Mesenchymal stem cell (in vitro differentiated cells and primary cell): ENCODE results near the gene EYA4.

Experiments
- DNase-seq: peaks from one replicate; pipeline ENCODE4 v3.0.0-alpha.2; 2013
- H2AFZ ChIP-seq: one replicate; pipeline ENCODE4 v1.6.1; 2013; ENCODE audit warnings: low read depth, mild to moderate bottlenecking, control low read depth, inconsistent platforms, low read length, moderate library complexity
- H2AK5ac ChIP-seq: 2 replicates; pipeline ENCODE4 v1.6.1; 2013; ENCODE audit warnings: low read length, moderate library complexity, mild to moderate bottlenecking, inconsistent platforms; ENCODE audit not compliant: severe bottlenecking
- H2BK120ac ChIP-seq: one replicate; pipeline ENCODE4 v1.6.1; 2013; ENCODE audit warnings: low read depth, mild to moderate bottlenecking, inconsistent platforms, low read length, moderate library complexity
- H2BK12ac ChIP-seq, 2 experiments: one replicate each; pipeline ENCODE4 v1.6.1; 2013; ENCODE audit warnings: inconsistent platforms in 2 of 2, low read length in 2 of 2, mild to moderate bottlenecking in 2 of 2, moderate library complexity in 2 of 2, control low read depth in 1 of 2
- H2BK15ac ChIP-seq: one replicate; pipeline ENCODE4 v1.6.1; 2013; ENCODE audit warnings: mild to moderate bottlenecking, low read depth, inconsistent platforms; ENCODE audit not compliant: poor library complexity, severe bottlenecking
- H2BK5ac ChIP-seq: 2 replicates; pipeline ENCODE4 v1.6.1; 2013; ENCODE audit warnings: low read depth, mild to moderate bottlenecking, low read length, control low read depth, inconsistent platforms; ENCODE audit not compliant: poor library complexity, severe bottlenecking
- H3K14ac ChIP-seq, 2 experiments: one replicate each; pipeline ENCODE4 v1.6.1; 2013; ENCODE audit warnings: inconsistent platforms in 2 of 2, low read length in 2 of 2, control low read depth in 1 of 2, mild to moderate bottlenecking in 1 of 2, moderate library complexity in 1 of 2
- H3K18ac ChIP-seq, 2 experiments: one replicate each; pipeline ENCODE4 v1.6.1; 2013; ENCODE audit warnings: inconsistent platforms in 2 of 2, low read length in 2 of 2, control low read depth in 1 of 2, low read depth in 1 of 2, mild to moderate bottlenecking in 1 of 2
- H3K23ac ChIP-seq, 2 experiments: one replicate each; pipeline ENCODE4 v1.6.1; 2013; ENCODE audit warnings: inconsistent platforms in 2 of 2, low read length in 2 of 2, mild to moderate bottlenecking in 2 of 2, moderate library complexity in 2 of 2, control low read depth in 1 of 2
- H3K27ac ChIP-seq: 2 replicates; pipeline ENCODE4 v1.5.1; 2013; ENCODE audit warnings: mild to moderate bottlenecking, moderate library complexity, low read length, control low read depth, inconsistent platforms; ENCODE audit not compliant: poor library complexity, severe bottlenecking
- H3K27me3 ChIP-seq, 2 experiments: 2 replicates each; pipeline versions ENCODE4 v1.6.1 to v1.7.0; 2013; ENCODE audit warnings: low read length in 2 of 2, mild to moderate bottlenecking in 2 of 2, moderate library complexity in 2 of 2, control low read depth in 1 of 2, inconsistent platforms in 1 of 2; ENCODE audit not compliant: control insufficient read depth in 1 of 2, insufficient read depth in 1 of 2
- H3K36me3 ChIP-seq, 2 experiments: 2 replicates each; pipeline versions ENCODE4 v1.6.1 to v1.7.0; 2013; ENCODE audit warnings: low read length in 2 of 2, control low read depth in 1 of 2, inconsistent platforms in 1 of 2, low read depth in 1 of 2, mild to moderate bottlenecking in 1 of 2; ENCODE audit not compliant: insufficient read depth in 2 of 2, control insufficient read depth in 1 of 2
- H3K4ac ChIP-seq, 2 experiments: one replicate each; pipeline ENCODE4 v1.6.1; 2013; ENCODE audit warnings: inconsistent platforms in 2 of 2, low read length in 2 of 2, mild to moderate bottlenecking in 2 of 2, moderate library complexity in 2 of 2, control low read depth in 1 of 2, low read depth in 1 of 2
- H3K4me1 ChIP-seq: 2 replicates; pipeline ENCODE4 v1.6.1; 2013; ENCODE audit warnings: low read depth, low read length, control low read depth; ENCODE audit not compliant: control insufficient read depth, insufficient read depth
- H3K4me2 ChIP-seq: 2 replicates; pipeline ENCODE4 v1.6.1; 2013; ENCODE audit warnings: low read length, mild to moderate bottlenecking, inconsistent platforms; ENCODE audit not compliant: poor library complexity, severe bottlenecking
- H3K4me3 ChIP-seq, 2 experiments: 2 replicates each; pipeline versions ENCODE4 v1.5.1 to v1.7.0; 2013; ENCODE audit warnings: low read length in 2 of 2, mild to moderate bottlenecking in 2 of 2, control low read depth in 1 of 2, low read depth in 1 of 2; ENCODE audit not compliant: insufficient read depth in 1 of 2
- H3K79me1 ChIP-seq: replicated peaks from 2 replicates; pipeline ENCODE4 v1.6.1; 2013; ENCODE audit warnings: mild to moderate bottlenecking, control low read depth, low read length, inconsistent platforms; ENCODE audit not compliant: poor library complexity, severe bottlenecking
- H3K9ac ChIP-seq: 2 replicates; pipeline ENCODE4 v1.7.0; 2013; ENCODE audit warnings: mild to moderate bottlenecking, low read length, moderate library complexity
- H3K9me3 ChIP-seq: 2 replicates; pipeline ENCODE4 v1.7.0; 2013; ENCODE audit warnings: mild to moderate bottlenecking, low read length; ENCODE audit not compliant: control insufficient read depth
- H4K8ac ChIP-seq: one replicate; pipeline ENCODE4 v1.6.1; 2013; ENCODE audit warnings: inconsistent platforms, mild to moderate bottlenecking, low read length, moderate library complexity
- H4K91ac ChIP-seq: one replicate; pipeline ENCODE4 v1.6.1; 2013; ENCODE audit warnings: mild to moderate bottlenecking, low read length, inconsistent platforms
- WGBS: methylation state at CpG from one replicate; pipeline ENCODE4 v1.1.7; 2013; ENCODE audit warnings: mixed read lengths; 5-methylcytosine and 5-hydroxymethylcytosine counted together

Gene EYA4

GRCh38 chr6:133350928-133351327 lies 109.8 kb downstream of the EYA4 start:
- H3K4ac ChIP-seq, result no peak overlapping the region
- no peak overlapping the region for H4K8ac ChIP-seq
- H3K14ac ChIP-seq, result no peak overlapping the region
- H3K18ac ChIP-seq, result no peak overlapping the region
- H3K27ac ChIP-seq, result no peak overlapping the region
- no peak overlapping the region for H2AK5ac ChIP-seq
- no peak overlapping the region for H3K9ac ChIP-seq
- H2BK5ac ChIP-seq, result no peak overlapping the region
- no peak overlapping the region for H4K91ac ChIP-seq
- no peak overlapping the region for H3K4me2 ChIP-seq
- peaks cover 0 to 12% of the 10 kb centered on the region in 2 experiments for H3K27me3 ChIP-seq
- H2BK120ac ChIP-seq, result no peak overlapping the region
- no peak overlapping the region for H2BK15ac ChIP-seq
- H3K4me3 ChIP-seq, result no peak overlapping the region
- no peaks in the 10 kb centered on the region for H3K79me1 ChIP-seq
- no peak overlapping the region for H3K23ac ChIP-seq
- no peaks in the 10 kb centered on the region for H3K36me3 ChIP-seq
- H2BK12ac ChIP-seq, result no peak overlapping the region
- 88% methylated on average over 1 of the region's 2 CpGs for WGBS
- DNase-seq, result no peak
- no peak overlapping the region for H2AFZ ChIP-seq
- H3K9me3 ChIP-seq, result no peaks in the 10 kb centered on the region
- no peaks in the 10 kb centered on the region for H3K4me1 ChIP-seq

GRCh38 chr6:133352046-133352445 lies 110.9 kb downstream of the EYA4 start:
- Histone ChIP-seq H2AK5ac (no peak overlapping the region), H2BK12ac (no peak overlapping the region), H3K4ac (no peak overlapping the region), H3K27me3 (peaks cover 0 to 2% of the 10 kb centered on the region in 2 experiments), H2BK15ac (no peak overlapping the region), H3K14ac (no peak overlapping the region), H3K4me3 (no peak overlapping the region), H3K79me1 (no peaks in the 10 kb centered on the region), H3K9me3 (no peaks in the 10 kb centered on the region), H2AFZ (no peak overlapping the region), H3K27ac (no peak overlapping the region), H3K18ac (no peak overlapping the region), H3K4me2 (no peak overlapping the region), H3K9ac (no peak overlapping the region), H4K91ac (no peak overlapping the region), H3K4me1 (no peaks in the 10 kb centered on the region), H3K23ac (no peak overlapping the region), H3K36me3 (no peaks in the 10 kb centered on the region), H2BK120ac (no peak overlapping the region), H4K8ac (no peak overlapping the region), H2BK5ac (no peak overlapping the region)
- no peak for DNase-seq
- WGBS, result no CpG with 5 or more reads among the region's 1 CpG

GRCh38 chr6:133353061-133353460 lies 111.9 kb downstream of the EYA4 start:
- no peak overlapping the region for H2BK12ac ChIP-seq

GRCh38 chr6:133355922-133356321 lies 114.8 kb downstream of the EYA4 start:
- no peak overlapping the region for H2BK5ac ChIP-seq
- no peak overlapping the region for H3K4me3 ChIP-seq
- H3K9me3 ChIP-seq, result no peaks in the 10 kb centered on the region
- H3K14ac ChIP-seq, result no peak overlapping the region
- no peak overlapping the region for H3K9ac ChIP-seq
- no peaks in the 10 kb centered on the region for H3K4me1 ChIP-seq
- no peaks in the 10 kb centered on the region for H3K79me1 ChIP-seq
- WGBS, result 64% methylated on average over 2 of the region's 3 CpGs
- H3K18ac ChIP-seq, result no peak overlapping the region
- no peak overlapping the region for H4K8ac ChIP-seq
- H2BK120ac ChIP-seq, result no peak overlapping the region
- H3K27me3 ChIP-seq, result no peaks in the 10 kb centered on the region
- no peak for DNase-seq
- H2BK15ac ChIP-seq, result no peak overlapping the region
- H2BK12ac ChIP-seq, result no peak overlapping the region
- H3K36me3 ChIP-seq, result no peaks in the 10 kb centered on the region
- no peak overlapping the region for H3K4me2 ChIP-seq
- no peak overlapping the region for H3K4ac ChIP-seq
- no peak overlapping the region for H4K91ac ChIP-seq
- no peak overlapping the region for H2AK5ac ChIP-seq
- H3K27ac ChIP-seq, result no peak overlapping the region
- H3K23ac ChIP-seq, result no peak overlapping the region
- H2AFZ ChIP-seq, result no peak overlapping the region

More at GRCh38 chr6:133353061-133353460, 111.9 kb downstream of the EYA4 start:
- Histone ChIP-seq H2BK120ac (no peak overlapping the region), H3K4me1 (no peaks in the 10 kb centered on the region), H3K27ac (no peak overlapping the region), H3K9me3 (no peaks in the 10 kb centered on the region), H2BK15ac (no peak overlapping the region), H2AK5ac (no peak overlapping the region), H3K14ac (no peak overlapping the region), H2AFZ (no peak overlapping the region), H3K4me3 (no peak overlapping the region), H3K36me3 (no peaks in the 10 kb centered on the region), H2BK5ac (no peak overlapping the region), H3K4ac (no peak overlapping the region), H3K79me1 (no peaks in the 10 kb centered on the region), H3K4me2 (no peak overlapping the region), H3K23ac (no peak overlapping the region), H3K18ac (no peak overlapping the region), H3K9ac (no peak overlapping the region), H3K27me3 (no peaks in the 10 kb centered on the region), H4K91ac (no peak overlapping the region), H4K8ac (no peak overlapping the region)
- DNase-seq, result no peak
- 75% methylated on average over 1 of the region's 1 CpG for WGBS
